Gastroesophageal sphincter (tissue), 4 donors: Measurements from ENCODE around the gene SELENOI. TPM values are rescaled to one million over a fixed set of nuclear protein-coding genes. Genes with fewer than 3 reads are reported as not detected.

Source experiments
- ATAC-seq: fragments of 150-250 bp; one replicate; pipeline ENCODE4 v1.9.1; 2016; ENCODE audit warnings: mild to moderate bottlenecking, moderate library complexity
- H3K27ac ChIP-seq, 4 donors: fragments of 200-600 bp; sonication (generic) in 3 of 4; 1 replicate in 3 of 4; 2 replicates in 1 of 4; pipeline ENCODE4 v1.5.1; 2016 to 2019
- H3K27me3 ChIP-seq: fragments of 200-600 bp; sonication (generic); one replicate; pipeline ENCODE4 v1.5.1; 2019
- H3K36me3 ChIP-seq, 2 donors: fragments of 200-600 bp; sonication (generic); one replicate each; pipeline ENCODE4 v1.5.1; 2019; ENCODE audit warnings: control low read depth in 1 of 2
- H3K4me1 ChIP-seq, 3 donors: fragments of 200-600 bp; sonication (generic); 1 replicate in 2 of 3; 2 replicates in 1 of 3; pipeline ENCODE4 v1.5.1; 2016 to 2019; ENCODE audit warnings: control low read depth in 2 of 3
- H3K4me3 ChIP-seq, 2 donors: fragments of 200-600 bp; sonication (generic); one replicate each; pipeline ENCODE4 v1.5.1; 2019; ENCODE audit warnings: mild to moderate bottlenecking in 1 of 2, moderate library complexity in 1 of 2
- H3K9me3 ChIP-seq, 3 donors: fragments of 200-600 bp; sonication (generic); one replicate each; pipeline ENCODE4 v1.5.1; 2017 to 2019; ENCODE audit warnings: control low read depth in 2 of 3
- EP300 ChIP-seq: sonication (generic); formaldehyde crosslinking; IDR thresholded peaks from one replicate; pipeline ENCODE4 v1.6.1; 2017; ENCODE audit warnings: antibody characterized with exemption, mild to moderate bottlenecking
- POLR2A ChIP-seq, 2 donors: fragments of 450-650 bp; IDR thresholded peaks; one replicate each; pipeline ENCODE4 v1.6.1; 2017; ENCODE audit warnings: antibody characterized with exemption in 2 of 2, mild to moderate bottlenecking in 2 of 2, moderate library complexity in 1 of 2
- POLR2AphosphoS5 ChIP-seq: sonication (generic); formaldehyde crosslinking; IDR thresholded peaks from one replicate; pipeline ENCODE4 v1.6.1; 2017; ENCODE audit warnings: antibody characterized with exemption
- WGBS, 2 donors: methylation state at CpG; one replicate each; pipeline ENCODE4 v1.1.5; 2018; ENCODE audit warnings: low coverage in 1 of 2; 5-methylcytosine and 5-hydroxymethylcytosine counted together
- total RNA-seq, 4 donors: library from RNA; depleted of rRNA; stranded (reverse); fragments of >200 nt; gene quantifications; one replicate each; pipeline ENCODE4 v1.1.0, GENCODE V29; 2016
- TF ChIP-seq, protein P1 (sequence below), 4 experiments: fragments of 200-600 bp in 2 of 4; fragments of 450-650 bp in 2 of 4; sonication (generic) in 1 of 4; IDR thresholded peaks; one replicate each; pipeline ENCODE4 v1.5.1; 2017 to 2019; ENCODE audit warnings: antibody characterized with exemption in 4 of 4, mild to moderate bottlenecking in 2 of 4, moderate library complexity in 2 of 4

Gene SELENOI
- total RNA-seq, 4 donors from 2014 or later, result 7.0 to 10.9 (median 8.7) TPM

DNA sequence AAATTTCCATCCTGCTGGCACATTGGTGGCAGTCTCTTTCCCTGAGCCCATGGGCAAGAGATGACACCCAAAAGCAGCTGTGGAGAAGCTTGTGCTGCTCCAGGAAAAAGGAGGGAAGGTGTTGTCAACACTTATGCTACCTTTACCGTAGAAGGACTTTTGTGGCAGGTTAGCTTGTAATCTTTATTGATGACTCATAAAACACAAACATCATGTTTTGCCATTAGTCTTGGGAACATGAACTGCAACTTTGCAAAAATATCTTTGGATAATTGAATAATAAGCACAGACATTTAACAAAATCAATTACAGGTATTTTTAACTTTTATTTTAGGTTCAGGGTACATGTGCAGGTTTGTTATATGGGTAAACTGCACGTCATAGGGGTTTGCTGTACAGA lies 89.2 kb downstream of the SELENOI start:
- Histone ChIP-seq H3K27ac (no peak overlapping the region), H3K9me3 (no peaks in the 10 kb centered on the region), H3K4me1 (no peaks in the 10 kb centered on the region), H3K36me3 (no peaks in the 10 kb centered on the region), H3K4me3 (no peak overlapping the region), H3K27me3 (no peaks in the 10 kb centered on the region)
- TF ChIP-seq EP300 (no peak), POLR2A (IDR thresholded peaks at IDR 0.05) (no peak)
- TF ChIP-seq, protein P1, sequence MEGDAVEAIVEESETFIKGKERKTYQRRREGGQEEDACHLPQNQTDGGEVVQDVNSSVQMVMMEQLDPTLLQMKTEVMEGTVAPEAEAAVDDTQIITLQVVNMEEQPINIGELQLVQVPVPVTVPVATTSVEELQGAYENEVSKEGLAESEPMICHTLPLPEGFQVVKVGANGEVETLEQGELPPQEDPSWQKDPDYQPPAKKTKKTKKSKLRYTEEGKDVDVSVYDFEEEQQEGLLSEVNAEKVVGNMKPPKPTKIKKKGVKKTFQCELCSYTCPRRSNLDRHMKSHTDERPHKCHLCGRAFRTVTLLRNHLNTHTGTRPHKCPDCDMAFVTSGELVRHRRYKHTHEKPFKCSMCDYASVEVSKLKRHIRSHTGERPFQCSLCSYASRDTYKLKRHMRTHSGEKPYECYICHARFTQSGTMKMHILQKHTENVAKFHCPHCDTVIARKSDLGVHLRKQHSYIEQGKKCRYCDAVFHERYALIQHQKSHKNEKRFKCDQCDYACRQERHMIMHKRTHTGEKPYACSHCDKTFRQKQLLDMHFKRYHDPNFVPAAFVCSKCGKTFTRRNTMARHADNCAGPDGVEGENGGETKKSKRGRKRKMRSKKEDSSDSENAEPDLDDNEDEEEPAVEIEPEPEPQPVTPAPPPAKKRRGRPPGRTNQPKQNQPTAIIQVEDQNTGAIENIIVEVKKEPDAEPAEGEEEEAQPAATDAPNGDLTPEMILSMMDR (IDR thresholded peaks at IDR 0.05), result no peak
- WGBS, 2 donors, result 75 to 86% methylated on average over 2 of the region's 2 CpGs
- no peak for ATAC-seq

DNA sequence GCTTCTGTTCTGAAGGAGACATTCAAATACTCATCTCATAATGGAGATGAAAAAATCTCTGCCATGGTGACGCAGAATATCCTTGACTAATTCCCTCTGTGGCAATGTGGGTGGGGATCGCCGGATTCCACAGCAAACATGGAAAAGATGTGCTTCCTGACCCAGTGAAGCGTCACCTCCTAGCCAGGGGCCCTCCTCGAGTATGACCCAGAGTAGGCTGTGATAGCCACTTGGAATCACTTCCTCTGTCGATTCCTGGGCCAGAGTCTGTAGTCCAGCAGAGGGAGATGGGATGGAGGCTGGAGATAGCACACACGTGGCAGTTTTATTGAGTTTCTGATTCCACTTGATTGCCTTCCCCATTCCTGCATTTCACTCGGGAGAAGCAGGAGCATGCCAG lies 92.6 kb downstream of the SELENOI start:
- Histone ChIP-seq H3K27me3 (no peaks in the 10 kb centered on the region), H3K36me3 (no peaks in the 10 kb centered on the region), H3K9me3 (no peaks in the 10 kb centered on the region), H3K27ac (no peak overlapping the region), H3K4me1 (no peaks in the 10 kb centered on the region), H3K4me3 (no peak overlapping the region)
- TF ChIP-seq, protein P1 (IDR thresholded peaks at IDR 0.05), result no peak
- TF ChIP-seq POLR2AphosphoS5 (no peak), EP300 (no peak), POLR2A (IDR thresholded peaks at IDR 0.05) (no peak)
- no peak for ATAC-seq
- WGBS, 2 donors, result 45 to 69% methylated on average over 2 to 6 of the region's 8 CpGs

DNA sequence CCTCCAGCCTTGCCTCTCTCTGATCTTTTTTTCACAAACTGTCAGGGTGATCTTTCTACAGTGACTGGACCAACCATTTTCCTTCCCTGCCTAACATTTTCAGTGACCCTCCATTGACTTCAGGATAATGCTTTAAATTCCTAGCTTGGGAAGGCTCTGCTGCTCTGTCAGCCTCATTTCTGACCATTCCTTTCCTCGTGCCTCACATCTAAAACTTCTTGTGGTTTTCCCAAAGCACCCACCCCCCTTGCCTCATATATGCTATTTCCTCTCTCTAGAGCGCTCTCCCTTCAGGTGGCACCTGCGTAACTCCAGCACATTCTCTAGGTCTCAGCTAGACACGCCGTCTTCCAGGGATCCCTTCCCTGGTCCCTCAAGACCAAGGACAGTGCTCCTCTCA lies 93.0 kb downstream of the SELENOI start:
- no peaks in the 10 kb centered on the region for H3K4me1 ChIP-seq
- no peak for ATAC-seq
- H3K27me3 ChIP-seq, result no peaks in the 10 kb centered on the region
- no peaks in the 10 kb centered on the region for H3K36me3 ChIP-seq
- H3K9me3 ChIP-seq, result no peaks in the 10 kb centered on the region
- no peak overlapping the region for H3K4me3 ChIP-seq
- TF ChIP-seq POLR2AphosphoS5 (no peak), EP300 (no peak), POLR2A (IDR thresholded peaks at IDR 0.05) (no peak)
- TF ChIP-seq, protein P1 (IDR thresholded peaks at IDR 0.05), result no peak
- 72 to 75% methylated on average over 5 of the region's 5 CpGs for WGBS, 2 donors
- H3K27ac ChIP-seq, result no peak overlapping the region

DNA sequence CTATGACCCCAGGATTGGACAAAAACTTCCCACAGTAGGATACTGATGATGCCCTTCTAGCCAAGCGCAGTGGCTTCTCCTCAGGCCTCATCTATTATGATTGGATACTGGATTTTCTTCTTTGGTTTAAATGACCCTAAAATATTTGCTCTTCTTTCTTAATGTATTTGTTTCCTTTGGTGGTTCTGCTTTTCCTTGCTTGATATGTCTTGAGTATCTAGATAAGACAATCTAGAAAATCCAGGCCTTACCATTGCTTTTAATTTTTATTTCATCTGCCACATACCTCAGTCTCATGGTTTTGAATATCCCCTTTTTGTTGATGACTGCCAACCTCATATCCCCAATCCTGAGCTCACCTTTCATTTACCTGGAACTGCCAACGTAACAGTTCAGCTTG lies 96.4 kb downstream of the SELENOI start:
- ATAC-seq, result no peak
- no peaks in the 10 kb centered on the region for H3K27me3 ChIP-seq
- no peak overlapping the region for H3K27ac ChIP-seq
- no peaks in the 10 kb centered on the region for H3K4me1 ChIP-seq
- no peaks in the 10 kb centered on the region for H3K9me3 ChIP-seq
- WGBS, 2 donors, result 87 to 100% methylated on average over 1 to 2 of the region's 2 CpGs
- H3K36me3 ChIP-seq, result no peaks in the 10 kb centered on the region
- H3K4me3 ChIP-seq, result no peak overlapping the region
- TF ChIP-seq POLR2AphosphoS5, result no peak
- no peak for TF ChIP-seq POLR2A (IDR thresholded peaks at IDR 0.05)
- no peak for TF ChIP-seq EP300
- TF ChIP-seq, protein P1 (IDR thresholded peaks at IDR 0.05), result no peak

DNA sequence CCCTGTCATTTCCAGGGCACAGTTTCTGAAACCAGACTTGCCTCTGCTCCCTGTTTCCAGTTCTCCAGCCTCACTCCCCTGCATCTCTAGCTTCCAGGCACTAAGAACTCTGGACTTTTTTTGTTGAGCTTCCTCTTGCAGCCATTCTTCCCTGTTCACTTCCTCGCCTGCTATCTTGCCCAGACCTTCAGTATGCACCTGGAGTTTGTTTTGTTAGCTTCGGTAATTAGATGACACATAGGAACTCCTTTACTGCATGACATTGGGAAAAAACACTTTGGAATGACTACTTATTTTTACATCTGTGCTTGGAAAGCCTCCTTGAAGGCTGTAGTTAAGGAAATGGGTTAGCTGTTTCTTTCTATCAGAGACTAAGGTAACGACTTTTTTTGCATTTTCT lies 96.8 kb downstream of the SELENOI start:
- no peak for TF ChIP-seq POLR2AphosphoS5
- TF ChIP-seq, protein P1 (IDR thresholded peaks at IDR 0.05), result no peak
- TF ChIP-seq EP300, result no peak
- TF ChIP-seq POLR2A (IDR thresholded peaks at IDR 0.05), result no peak
- Histone ChIP-seq H3K9me3 (no peaks in the 10 kb centered on the region), H3K36me3 (no peaks in the 10 kb centered on the region), H3K4me3 (no peak overlapping the region), H3K27me3 (no peaks in the 10 kb centered on the region), H3K4me1 (no peaks in the 10 kb centered on the region), H3K27ac (no peak overlapping the region)
- ATAC-seq, result no peak
- WGBS, 2 donors, result 67 to 68% methylated on average over 3 of the region's 3 CpGs
